Kidney epithelial cell (primary cell): Measurements from ENCODE around the gene MCAT. TPM values are rescaled to one million over a fixed set of nuclear protein-coding genes. Genes with fewer than 3 reads are reported as not detected.

Experiments used
- DNase-seq: peaks from one replicate; pipeline ENCODE4 v3.0.0-alpha.2; 2010; ENCODE audit warnings: low read depth
- H3K27me3 ChIP-seq: 2 replicates; pipeline ENCODE4 v1.6.0; 2011; ENCODE audit warnings: low read length; ENCODE audit not compliant: control insufficient read depth, insufficient read depth
- H3K36me3 ChIP-seq: 2 replicates; pipeline ENCODE4 v1.5.1; 2011; ENCODE audit warnings: low read length; ENCODE audit not compliant: control insufficient read depth, insufficient read depth
- H3K4me3 ChIP-seq: 2 replicates; pipeline ENCODE4 v1.5.1; 2011; ENCODE audit warnings: low read depth, mild to moderate bottlenecking, control low read depth, low read length
- CTCF ChIP-seq: IDR thresholded peaks from 2 replicates; pipeline ENCODE4 v1.5.1; 2011; ENCODE audit warnings: mild to moderate bottlenecking, moderate library complexity, low read length, control low read depth, inconsistent platforms; ENCODE audit not compliant: insufficient read depth, poor library complexity, severe bottlenecking
- total RNA-seq: library from RNA; depleted of rRNA; stranded (reverse); fragments of >200 nt; gene quantifications from 2 replicates; pipeline ENCODE4 v1.2.3, GENCODE V29; 2015

MCAT gene
- total RNA-seq, 1 donor from 2014 or later = 32.8 TPM

- no peak for DNase-seq
- TF ChIP-seq CTCF = no peak
- H3K27me3 ChIP-seq = no peaks in the 10 kb centered on the region
- H3K4me3 ChIP-seq = no peak overlapping the region
- H3K36me3 ChIP-seq = peaks cover 9% of the 10 kb centered on the region
Measured at GRCh38 chr22:43176090-43176489, 32.9 kb upstream of the MCAT start.

- no peak for DNase-seq
Measured at GRCh38 chr22:43174941-43175531, 31.8 kb upstream of the MCAT start.

GRCh38 chr22:43173976-43174720 lies 30.9 kb upstream of the MCAT start:
- Histone ChIP-seq H3K36me3 (peaks cover 9% of the 10 kb centered on the region), H3K27me3 (no peaks in the 10 kb centered on the region), H3K4me3 (no peak overlapping the region)
- DNase-seq = no peak
- TF ChIP-seq CTCF = no peak

More at GRCh38 chr22:43174941-43175531, 31.8 kb upstream of the MCAT start:
- Histone ChIP-seq H3K4me3 (no peak overlapping the region), H3K36me3 (peaks cover 9% of the 10 kb centered on the region), H3K27me3 (no peaks in the 10 kb centered on the region)
- no peak for TF ChIP-seq CTCF

GRCh38 chr22:43173566-43173965 lies 30.4 kb upstream of the MCAT start:
- Histone ChIP-seq H3K36me3 (peaks cover 5% of the 10 kb centered on the region), H3K4me3 (no peak overlapping the region), H3K27me3 (no peaks in the 10 kb centered on the region)
- no peak for TF ChIP-seq CTCF
- no peak for DNase-seq

- TF ChIP-seq CTCF = no peak
- no peak for DNase-seq
- peaks cover 1% of the 10 kb centered on the region for H3K36me3 ChIP-seq
- H3K27me3 ChIP-seq = no peaks in the 10 kb centered on the region
- no peak overlapping the region for H3K4me3 ChIP-seq
Measured at GRCh38 chr22:43172191-43172590, 29.0 kb upstream of the MCAT start.

GRCh38 chr22:43171607-43172006 lies 28.4 kb upstream of the MCAT start:
- TF ChIP-seq CTCF = no peak
- Histone ChIP-seq H3K36me3 (peaks cover 1% of the 10 kb centered on the region), H3K4me3 (no peak overlapping the region), H3K27me3 (no peaks in the 10 kb centered on the region)
- DNase-seq = no peak
